HCT116 (cell line): ENCODE measurements around the gene PTPN2.

Experiments used
- FOSL1 ChIP-seq: IDR thresholded peaks from 2 replicates; pipeline ENCODE4 v1.6.1; 2012; ENCODE audit warnings: low read depth
- MAX ChIP-seq: IDR thresholded peaks from 2 replicates; pipeline ENCODE4 v1.6.1; 2012
- POLR2A ChIP-seq: IDR thresholded peaks from 2 replicates; pipeline ENCODE4 v1.7.0; 2011; ENCODE audit warnings: borderline replicate concordance; ENCODE audit not compliant: insufficient read depth, insufficient read length; ENCODE audit errors: extremely low read depth
- SIN3A ChIP-seq: IDR thresholded peaks from 2 replicates; pipeline ENCODE4 v1.6.1; 2012; ENCODE audit warnings: low read depth
- TF ChIP-seq, protein P1 (sequence below), 3 experiments: fragments of 200-600 bp in 1 of 3; sonication (generic) in 1 of 3; IDR thresholded peaks in 2 of 3; conservative IDR thresholded peaks in 1 of 3; 2 replicates each; pipeline ENCODE4 v1.5.1; 2012 to 2017; ENCODE audit warnings: low read depth in 2 of 3, low read length in 2 of 3, antibody characterized with exemption in 1 of 3, borderline replicate concordance in 1 of 3, control low read depth in 1 of 3, mild to moderate bottlenecking in 1 of 3, mixed read lengths in 1 of 3, mixed run types in 1 of 3, moderate library complexity in 1 of 3; ENCODE audit not compliant: insufficient read depth in 1 of 3
- TF ChIP-seq, protein P2 (sequence below): IDR thresholded peaks from 2 replicates; pipeline ENCODE4 v1.6.1; 2012; ENCODE audit warnings: low read depth
- TF ChIP-seq, protein P3 (sequence below): IDR thresholded peaks from 2 replicates; pipeline ENCODE4 v1.6.1; 2012

- TF ChIP-seq, protein P1, sequence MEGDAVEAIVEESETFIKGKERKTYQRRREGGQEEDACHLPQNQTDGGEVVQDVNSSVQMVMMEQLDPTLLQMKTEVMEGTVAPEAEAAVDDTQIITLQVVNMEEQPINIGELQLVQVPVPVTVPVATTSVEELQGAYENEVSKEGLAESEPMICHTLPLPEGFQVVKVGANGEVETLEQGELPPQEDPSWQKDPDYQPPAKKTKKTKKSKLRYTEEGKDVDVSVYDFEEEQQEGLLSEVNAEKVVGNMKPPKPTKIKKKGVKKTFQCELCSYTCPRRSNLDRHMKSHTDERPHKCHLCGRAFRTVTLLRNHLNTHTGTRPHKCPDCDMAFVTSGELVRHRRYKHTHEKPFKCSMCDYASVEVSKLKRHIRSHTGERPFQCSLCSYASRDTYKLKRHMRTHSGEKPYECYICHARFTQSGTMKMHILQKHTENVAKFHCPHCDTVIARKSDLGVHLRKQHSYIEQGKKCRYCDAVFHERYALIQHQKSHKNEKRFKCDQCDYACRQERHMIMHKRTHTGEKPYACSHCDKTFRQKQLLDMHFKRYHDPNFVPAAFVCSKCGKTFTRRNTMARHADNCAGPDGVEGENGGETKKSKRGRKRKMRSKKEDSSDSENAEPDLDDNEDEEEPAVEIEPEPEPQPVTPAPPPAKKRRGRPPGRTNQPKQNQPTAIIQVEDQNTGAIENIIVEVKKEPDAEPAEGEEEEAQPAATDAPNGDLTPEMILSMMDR (IDR thresholded peaks at IDR 0.05 in 2 of 3, conservative IDR thresholded peaks at IDR 0.05 in 1 of 3; ENCODE audit: borderline replicate concordance in 1 of 3, insufficient read depth in 1 of 3, low read depth in 2 of 3, low read length in 2 of 3): no peak
- TF ChIP-seq POLR2A: no peak
- no peak for TF ChIP-seq MAX
- no peak for TF ChIP-seq SIN3A
- TF ChIP-seq, protein P2, sequence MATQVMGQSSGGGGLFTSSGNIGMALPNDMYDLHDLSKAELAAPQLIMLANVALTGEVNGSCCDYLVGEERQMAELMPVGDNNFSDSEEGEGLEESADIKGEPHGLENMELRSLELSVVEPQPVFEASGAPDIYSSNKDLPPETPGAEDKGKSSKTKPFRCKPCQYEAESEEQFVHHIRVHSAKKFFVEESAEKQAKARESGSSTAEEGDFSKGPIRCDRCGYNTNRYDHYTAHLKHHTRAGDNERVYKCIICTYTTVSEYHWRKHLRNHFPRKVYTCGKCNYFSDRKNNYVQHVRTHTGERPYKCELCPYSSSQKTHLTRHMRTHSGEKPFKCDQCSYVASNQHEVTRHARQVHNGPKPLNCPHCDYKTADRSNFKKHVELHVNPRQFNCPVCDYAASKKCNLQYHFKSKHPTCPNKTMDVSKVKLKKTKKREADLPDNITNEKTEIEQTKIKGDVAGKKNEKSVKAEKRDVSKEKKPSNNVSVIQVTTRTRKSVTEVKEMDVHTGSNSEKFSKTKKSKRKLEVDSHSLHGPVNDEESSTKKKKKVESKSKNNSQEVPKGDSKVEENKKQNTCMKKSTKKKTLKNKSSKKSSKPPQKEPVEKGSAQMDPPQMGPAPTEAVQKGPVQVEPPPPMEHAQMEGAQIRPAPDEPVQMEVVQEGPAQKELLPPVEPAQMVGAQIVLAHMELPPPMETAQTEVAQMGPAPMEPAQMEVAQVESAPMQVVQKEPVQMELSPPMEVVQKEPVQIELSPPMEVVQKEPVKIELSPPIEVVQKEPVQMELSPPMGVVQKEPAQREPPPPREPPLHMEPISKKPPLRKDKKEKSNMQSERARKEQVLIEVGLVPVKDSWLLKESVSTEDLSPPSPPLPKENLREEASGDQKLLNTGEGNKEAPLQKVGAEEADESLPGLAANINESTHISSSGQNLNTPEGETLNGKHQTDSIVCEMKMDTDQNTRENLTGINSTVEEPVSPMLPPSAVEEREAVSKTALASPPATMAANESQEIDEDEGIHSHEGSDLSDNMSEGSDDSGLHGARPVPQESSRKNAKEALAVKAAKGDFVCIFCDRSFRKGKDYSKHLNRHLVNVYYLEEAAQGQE: no peak
- no peak for TF ChIP-seq FOSL1
- TF ChIP-seq, protein P3, sequence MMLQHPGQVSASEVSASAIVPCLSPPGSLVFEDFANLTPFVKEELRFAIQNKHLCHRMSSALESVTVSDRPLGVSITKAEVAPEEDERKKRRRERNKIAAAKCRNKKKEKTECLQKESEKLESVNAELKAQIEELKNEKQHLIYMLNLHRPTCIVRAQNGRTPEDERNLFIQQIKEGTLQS: no peak
Measured at GRCh38 chr18:12879840-12880540, 4.0 kb downstream of the PTPN2 start.
